ENCODE measurements around the gene PLXNC1. TPM values are rescaled to one million over a fixed set of nuclear protein-coding genes. Genes with fewer than 3 reads are reported as not detected.

Gene PLXNC1
- total RNA-seq, 1 experiment from 2014 or later = 1.3 TPM

- H3K27ac Mint-ChIP-seq (ENCODE audit: unreplicated experiment) = no peak overlapping the region
- BruUV-seq (replicated peaks) = no TSS peak
- DNase-seq = no peak
- CTCF ChIA-PET = no interaction called here
- no peaks in the 10 kb centered on the region for H3K4me1 Mint-ChIP-seq (ENCODE audit: low read depth, unreplicated experiment)
- no peak overlapping the region for H3K4me3 Mint-ChIP-seq (ENCODE audit: low read depth, unreplicated experiment)
- no peak for TF ChIP-seq CTCF (IDR thresholded peaks at IDR 0.05; ENCODE audit: unreplicated experiment)
- H3K36me3 Mint-ChIP-seq (ENCODE audit: insufficient read depth, unreplicated experiment) = no peaks in the 10 kb centered on the region
- intact Hi-C loops (cut with micrococcal nuclease; ENCODE audit: unreplicated experiment) = no loop called here
- no peaks in the 10 kb centered on the region for H3K9me3 Mint-ChIP-seq (ENCODE audit: low read depth, unreplicated experiment)
- peaks cover 69% of the 10 kb centered on the region for H3K27me3 Mint-ChIP-seq (ENCODE audit: unreplicated experiment)
These were observed 78.7 kb downstream of the PLXNC1 start for GRCh38 chr12:94227066-94227465.

- no peak for DNase-seq
- TF ChIP-seq CTCF (IDR thresholded peaks at IDR 0.05; ENCODE audit: unreplicated experiment) = no peak
- Mint-ChIP-seq H3K4me1 (ENCODE audit: low read depth, unreplicated experiment) (no peaks in the 10 kb centered on the region), H3K27me3 (ENCODE audit: unreplicated experiment) (peaks cover 79% of the 10 kb centered on the region), H3K4me3 (ENCODE audit: low read depth, unreplicated experiment) (no peak overlapping the region), H3K9me3 (ENCODE audit: low read depth, unreplicated experiment) (no peaks in the 10 kb centered on the region), H3K36me3 (ENCODE audit: insufficient read depth, unreplicated experiment) (no peaks in the 10 kb centered on the region), H3K27ac (ENCODE audit: unreplicated experiment) (no peak overlapping the region)
- intact Hi-C loops (cut with micrococcal nuclease; ENCODE audit: unreplicated experiment) = no loop called here
- CTCF ChIA-PET = no interaction called here
- BruUV-seq (replicated peaks) = no TSS peak
These were observed 80.1 kb downstream of the PLXNC1 start for GRCh38 chr12:94228488-94228907.

DNA sequence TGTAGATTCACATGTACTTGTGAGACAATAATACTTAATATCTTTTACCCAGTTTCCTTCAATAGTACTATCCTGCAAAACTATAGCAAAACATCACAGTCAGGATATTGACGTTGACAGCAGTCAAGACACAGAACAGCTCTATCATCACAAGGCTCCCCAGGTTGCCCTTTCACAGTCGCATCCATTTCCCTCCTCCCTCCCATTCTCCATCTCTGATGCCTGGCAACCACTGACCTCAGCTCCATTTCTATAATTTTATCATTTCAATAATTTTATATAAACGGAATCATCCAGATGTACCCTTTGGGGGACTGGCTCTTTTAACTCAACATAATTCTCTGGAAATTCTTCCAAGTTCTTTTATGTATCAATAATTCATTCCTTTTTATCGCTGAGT, 81.5 kb downstream of the PLXNC1 start:
- Mint-ChIP-seq H3K27me3 (ENCODE audit: unreplicated experiment) (peaks cover 66% of the 10 kb centered on the region), H3K9me3 (ENCODE audit: low read depth, unreplicated experiment) (no peaks in the 10 kb centered on the region), H3K4me3 (ENCODE audit: low read depth, unreplicated experiment) (no peak overlapping the region), H3K4me1 (ENCODE audit: low read depth, unreplicated experiment) (no peaks in the 10 kb centered on the region), H3K27ac (ENCODE audit: unreplicated experiment) (no peak overlapping the region), H3K36me3 (ENCODE audit: insufficient read depth, unreplicated experiment) (no peaks in the 10 kb centered on the region)
- BruUV-seq (replicated peaks) = no TSS peak
- intact Hi-C loops (cut with micrococcal nuclease; ENCODE audit: unreplicated experiment) = no loop called here
- DNase-seq = no peak
- CTCF ChIA-PET = no interaction called here
- TF ChIP-seq CTCF (IDR thresholded peaks at IDR 0.05; ENCODE audit: unreplicated experiment) = no peak

DNA sequence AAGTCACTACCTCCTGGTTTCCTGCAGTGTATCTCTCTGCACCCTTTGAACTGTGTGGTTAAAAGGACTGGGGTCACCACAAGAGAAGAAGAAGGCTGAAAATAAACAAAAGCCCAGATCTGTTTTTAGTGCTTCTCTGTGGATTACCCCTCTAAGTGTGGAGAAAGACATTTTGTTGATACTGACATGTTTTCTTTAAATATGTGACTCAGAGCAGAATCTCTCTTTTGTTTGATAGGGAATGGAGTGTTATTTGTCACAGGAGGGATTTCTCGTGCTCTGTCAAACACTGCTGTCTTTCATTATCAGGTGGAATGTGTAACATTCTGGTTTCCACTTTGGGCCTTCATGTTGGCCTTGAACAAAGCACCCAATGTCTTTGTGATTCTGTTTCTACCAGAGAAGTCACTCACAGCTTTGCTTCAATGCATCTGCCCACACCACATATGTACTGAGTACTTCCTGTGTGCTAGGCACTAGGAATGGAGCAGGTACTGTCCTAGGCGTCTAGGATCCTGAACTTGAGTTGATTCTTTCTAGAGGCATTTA, 82.1 kb downstream of the PLXNC1 start:
- intact Hi-C loops (cut with micrococcal nuclease; ENCODE audit: unreplicated experiment) = no loop called here
- no TSS peak for BruUV-seq (replicated peaks)
- Mint-ChIP-seq H3K36me3 (ENCODE audit: insufficient read depth, unreplicated experiment) (no peaks in the 10 kb centered on the region), H3K4me1 (ENCODE audit: low read depth, unreplicated experiment) (no peaks in the 10 kb centered on the region), H3K27ac (ENCODE audit: unreplicated experiment) (no peak overlapping the region), H3K9me3 (ENCODE audit: low read depth, unreplicated experiment) (no peaks in the 10 kb centered on the region), H3K4me3 (ENCODE audit: low read depth, unreplicated experiment) (no peak overlapping the region), H3K27me3 (ENCODE audit: unreplicated experiment) (peaks cover 62% of the 10 kb centered on the region)
- no peak for TF ChIP-seq CTCF (IDR thresholded peaks at IDR 0.05; ENCODE audit: unreplicated experiment)
- no peak for DNase-seq
- CTCF ChIA-PET = no interaction called here

Data from Calu3 (cell line).